HG03060 (cell line): ENCODE results near the gene IL4R.
"Not testable (repeated sequence)": the region's sequence is repeated elsewhere in the genome, so short reads cannot be mapped to it uniquely, and the experiment has no call there.

ENCODE experiments used
- ATAC-seq: cut with Tn5 transposase; IDR thresholded peaks from one replicate; pipeline ENCODE4 v1.9.1; 2021; ENCODE audit warnings: low read depth, moderate number of reproducible peaks; ENCODE audit not compliant: unreplicated experiment

The IL4R gene

DNA sequence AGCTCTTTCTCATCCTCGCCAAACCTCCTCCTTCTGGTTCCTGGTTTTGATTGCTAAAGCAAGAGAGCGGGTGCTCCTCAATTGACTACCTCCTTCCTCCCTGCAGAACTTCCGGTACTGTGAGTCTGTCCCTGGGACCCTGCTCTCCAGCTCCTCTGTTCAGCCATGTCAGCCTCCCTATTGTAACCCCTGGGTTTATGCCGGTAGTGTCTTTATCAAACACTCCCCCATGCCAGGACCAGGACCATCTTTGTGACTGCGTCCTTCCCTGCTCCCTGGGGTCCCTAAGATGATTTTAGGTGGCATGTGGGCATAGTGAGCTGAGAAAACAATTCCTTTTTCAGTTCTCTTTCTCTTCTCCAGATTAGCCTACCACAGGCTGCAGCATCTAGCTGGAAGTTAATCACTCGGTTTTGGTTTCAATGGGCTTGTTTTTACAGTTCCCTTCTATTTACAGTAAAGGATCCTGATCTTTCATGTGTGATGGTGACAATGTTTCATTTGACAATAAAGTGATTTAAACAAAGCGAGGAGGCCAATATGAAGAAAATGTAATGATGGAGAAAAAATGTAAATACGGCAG lies 60.5 kb downstream of the IL4R start:
- no peak for ATAC-seq

DNA sequence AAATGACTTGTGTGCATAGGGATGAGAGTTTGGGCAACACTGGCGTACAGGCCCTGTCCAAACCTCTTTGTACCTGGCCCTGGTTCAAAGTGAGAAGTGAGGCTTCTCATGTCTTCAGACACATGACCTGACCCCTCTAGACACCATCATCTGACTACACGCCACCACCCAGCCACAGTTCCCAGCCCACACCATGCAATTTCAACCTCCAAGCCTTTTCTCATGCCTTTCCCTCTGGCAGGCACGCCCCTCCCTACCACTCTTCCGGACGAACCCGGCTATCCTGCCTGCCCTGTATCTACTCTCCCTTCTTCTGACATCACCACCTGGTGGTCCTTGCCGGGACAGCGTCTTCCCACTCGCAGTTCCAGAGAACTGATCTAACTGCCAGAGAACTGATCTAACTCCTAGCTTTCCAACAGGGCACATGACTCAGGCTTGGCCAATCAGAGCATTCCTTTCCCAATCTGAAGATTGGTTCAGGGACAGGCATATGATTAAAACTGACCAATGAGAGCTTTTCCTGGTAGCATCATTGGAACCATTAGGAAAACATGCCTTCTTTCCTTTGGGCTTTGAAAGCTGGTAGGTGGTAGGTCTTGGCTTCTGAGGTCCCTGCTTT lies 61.1 kb downstream of the IL4R start:
- no peak for ATAC-seq

DNA sequence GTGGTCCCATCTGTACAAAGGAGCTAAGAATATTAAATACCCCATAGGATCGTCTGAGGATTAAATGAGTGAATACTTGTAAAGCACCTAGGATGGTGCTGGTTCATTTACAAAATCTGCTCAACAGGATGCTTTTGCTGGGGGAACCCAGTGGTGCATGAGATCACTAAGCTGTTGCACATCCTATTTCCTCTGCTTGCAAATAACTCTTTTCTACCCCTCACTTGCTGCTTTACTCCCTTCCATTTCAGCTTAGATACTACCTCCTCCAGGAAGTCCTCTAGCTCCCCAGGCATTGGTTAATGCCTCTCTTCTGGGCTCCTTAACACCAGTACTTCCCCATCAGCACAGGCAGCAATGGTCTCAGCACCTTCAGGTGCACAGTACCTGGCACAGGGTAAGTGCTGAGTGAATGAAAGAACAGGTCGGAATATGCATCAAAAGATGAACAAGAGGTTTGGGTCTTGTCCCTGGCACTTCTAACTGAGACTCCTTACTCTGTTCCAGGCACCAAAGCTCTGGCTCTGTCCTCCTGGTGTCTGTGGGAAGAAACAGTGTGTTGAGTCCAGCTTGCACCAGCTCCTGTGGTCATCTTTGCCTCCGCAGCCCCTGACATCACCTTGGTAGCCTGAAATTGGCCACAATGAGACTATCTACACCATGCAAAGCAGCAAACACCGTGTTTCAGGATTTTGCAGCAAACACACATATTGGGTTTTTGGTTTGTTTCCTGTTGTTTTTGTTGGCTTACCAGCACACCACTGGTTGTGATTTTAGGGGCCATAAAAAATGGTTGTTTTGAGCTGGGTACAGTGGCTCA lies 64.1 kb downstream of the IL4R start:
- ATAC-seq, result no peak

DNA sequence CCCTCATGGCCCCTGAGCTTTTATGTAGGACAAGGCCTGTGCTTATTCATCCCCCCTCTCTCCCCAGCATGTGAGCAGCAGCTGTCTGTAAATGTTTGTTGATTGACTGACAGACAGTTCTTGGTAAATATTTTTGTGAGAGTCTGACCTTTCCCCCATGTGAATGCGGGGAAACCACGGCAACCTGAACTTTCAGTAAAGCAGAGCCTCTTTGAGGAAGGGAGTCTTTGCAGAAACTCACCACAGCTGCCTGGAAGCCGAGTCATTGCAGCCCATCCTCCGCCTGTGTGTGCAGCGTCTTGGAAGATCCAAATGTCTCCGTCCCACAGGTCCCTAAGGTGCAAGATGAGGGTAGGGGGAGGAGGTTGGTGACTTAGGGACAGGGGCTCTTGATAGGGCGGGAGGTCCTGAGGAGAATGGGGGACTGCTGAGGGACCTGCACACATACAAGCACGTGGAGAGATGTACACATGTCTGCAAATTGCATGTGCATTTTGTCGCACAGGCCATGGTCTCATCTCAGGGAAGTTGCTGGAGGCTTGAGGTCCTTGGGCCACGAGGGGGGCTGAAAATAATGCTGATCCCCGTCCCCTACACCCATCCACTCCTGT lies 65.2 kb downstream of the IL4R start:
- no peak for ATAC-seq

DNA sequence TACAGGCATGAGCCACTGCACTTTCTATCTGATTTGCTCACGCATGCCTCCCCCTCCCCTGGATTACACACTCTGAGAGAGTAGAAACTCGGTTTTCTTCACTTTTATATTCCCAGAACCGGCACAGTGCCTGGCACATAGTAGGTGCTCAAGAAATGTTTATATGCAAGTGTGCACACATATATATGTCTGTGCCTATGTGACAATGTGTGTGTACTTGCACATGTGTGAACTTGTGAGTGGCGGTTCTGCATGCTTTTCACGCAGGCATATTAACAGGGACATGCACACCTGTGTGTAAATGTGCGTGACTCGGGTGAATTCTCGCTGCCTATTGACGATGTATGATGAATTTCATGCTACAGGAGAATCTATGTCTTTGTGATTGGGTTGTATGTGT lies 66.1 kb downstream of the IL4R start:
- ATAC-seq, result no peak

DNA sequence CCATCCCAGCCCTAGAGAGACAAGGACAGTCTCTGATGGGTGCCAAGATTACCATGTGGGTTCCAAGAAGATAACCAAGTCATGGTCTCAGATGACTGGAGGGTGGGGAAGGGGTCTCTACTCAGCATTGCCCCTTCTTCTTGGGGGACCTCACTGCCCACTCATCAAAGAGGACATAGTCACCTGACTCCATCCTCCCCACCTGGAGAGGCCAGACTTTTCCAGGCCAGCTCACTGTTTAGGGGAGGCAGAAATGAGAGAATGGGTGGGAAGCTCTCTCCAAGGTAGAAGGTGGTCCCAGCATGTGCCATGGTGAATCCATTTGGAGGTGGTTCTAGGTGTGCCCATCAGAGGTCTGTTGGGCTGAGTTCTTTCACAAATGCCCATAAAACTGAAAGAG lies 67.5 kb downstream of the IL4R start:
- no peak for ATAC-seq

DNA sequence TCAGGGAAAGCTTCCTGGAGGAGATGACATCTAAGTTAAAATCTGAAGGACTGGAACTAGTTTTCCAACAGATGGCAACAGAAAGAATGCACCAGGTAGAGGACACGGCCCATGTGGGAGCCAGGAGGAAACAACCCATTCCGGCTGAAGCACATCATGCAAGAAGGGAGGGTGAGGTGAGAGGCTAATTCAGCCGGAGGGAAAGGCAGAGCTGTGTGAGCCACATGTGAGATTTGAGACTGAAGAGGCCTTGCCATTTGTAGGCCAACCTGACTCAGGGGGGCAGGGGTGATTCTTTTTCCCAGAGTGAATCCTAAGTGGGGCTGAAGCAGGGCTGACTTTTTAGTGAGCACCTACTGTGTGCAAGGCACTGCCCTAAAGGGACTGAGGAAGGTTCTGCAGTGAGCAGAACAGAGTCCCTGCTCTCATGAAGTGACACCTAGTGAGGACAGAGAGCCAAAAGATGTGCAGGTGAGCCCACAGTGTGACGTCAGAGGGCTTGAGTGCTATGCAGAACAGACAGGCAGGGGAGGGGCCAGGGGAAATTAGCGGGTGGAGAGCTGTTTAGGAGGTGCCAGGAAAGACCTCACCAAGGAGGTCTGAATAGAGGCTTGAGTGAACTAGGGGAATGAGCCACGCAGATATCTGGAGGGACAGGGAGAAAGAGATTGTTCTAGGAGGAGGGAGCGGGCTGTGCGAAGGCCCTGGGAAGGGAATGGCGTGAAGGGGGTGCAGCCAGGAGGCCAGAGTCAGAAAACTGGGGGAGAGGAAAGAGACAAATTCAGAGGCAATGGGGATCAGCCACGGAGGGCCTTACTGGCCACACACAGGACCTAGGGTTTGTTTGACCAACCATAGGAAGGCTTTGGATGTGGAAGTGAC lies 68.4 kb downstream of the IL4R start:
- ATAC-seq, result no peak

DNA sequence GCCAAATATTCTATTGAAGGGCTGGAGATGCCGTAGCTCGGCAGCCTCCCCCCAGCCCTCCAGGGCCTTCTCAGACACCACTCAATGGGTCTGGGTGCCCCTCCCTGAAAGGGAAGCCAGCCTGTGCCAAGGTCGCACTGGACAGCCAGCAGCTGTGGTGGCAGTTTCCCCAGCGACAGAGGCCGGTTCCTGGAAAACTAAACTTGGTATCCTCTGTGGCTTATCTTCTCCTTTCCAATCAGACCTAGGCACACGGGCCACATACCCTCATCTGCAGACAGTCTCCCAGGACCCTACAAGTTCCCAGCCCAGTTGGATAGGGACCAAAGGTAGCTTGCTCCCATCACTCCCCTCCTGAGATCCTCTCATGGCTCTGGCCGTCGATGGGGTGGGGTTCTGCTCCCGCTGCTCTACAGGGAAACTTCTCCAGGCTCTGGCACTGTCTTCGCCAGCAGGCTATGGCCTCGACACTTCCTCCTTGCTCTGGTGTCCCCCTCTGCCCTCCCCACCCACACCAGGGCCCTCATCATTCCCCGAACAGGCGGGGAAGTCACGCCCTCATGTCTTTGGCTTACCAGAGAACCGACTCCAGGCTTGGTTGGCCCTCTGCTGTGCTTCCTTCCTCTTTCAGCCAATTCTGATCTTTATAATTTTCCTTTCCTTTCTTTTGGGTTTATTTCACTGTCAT lies 69.9 kb downstream of the IL4R start:
- no peak for ATAC-seq

DNA sequence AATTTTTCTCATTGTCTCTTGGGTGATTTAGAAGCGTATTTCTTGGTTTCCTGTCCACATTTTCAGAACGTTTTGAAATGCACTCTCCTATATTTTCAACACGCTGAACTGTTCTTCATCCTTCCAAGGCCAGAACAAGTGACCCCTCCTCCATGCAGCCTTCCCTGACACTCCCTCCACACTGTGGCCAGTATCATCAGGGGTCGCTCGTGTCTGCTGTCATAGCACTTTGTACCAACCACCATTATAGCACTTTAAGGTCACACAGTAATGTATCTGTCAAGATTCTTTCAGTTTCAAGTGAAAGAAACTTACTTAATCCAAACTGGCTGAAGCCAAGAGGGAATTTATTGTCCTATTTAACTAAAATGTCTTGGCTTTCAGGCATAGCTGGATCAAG lies 70.7 kb downstream of the IL4R start:
- no peak for ATAC-seq

DNA sequence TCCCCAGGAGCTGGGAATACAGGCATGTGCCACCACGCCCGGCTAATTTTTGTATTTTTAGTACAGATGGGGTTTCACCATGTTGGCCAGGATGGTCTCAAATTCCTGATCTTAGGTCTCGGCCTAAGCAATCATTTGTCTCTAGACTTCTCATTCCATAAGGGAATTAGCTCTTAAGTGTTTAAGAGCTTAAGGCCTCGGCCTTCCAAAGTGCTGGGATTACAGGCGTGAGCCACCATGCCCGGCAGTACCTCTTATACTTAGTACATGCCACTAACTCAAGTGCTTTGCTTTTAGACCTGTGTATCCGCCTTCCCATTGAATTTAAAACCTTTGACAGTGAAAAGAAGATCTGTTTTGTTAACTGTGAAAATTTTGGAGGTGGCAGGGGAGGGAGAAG lies 71.6 kb downstream of the IL4R start:
- no peak for ATAC-seq

DNA sequence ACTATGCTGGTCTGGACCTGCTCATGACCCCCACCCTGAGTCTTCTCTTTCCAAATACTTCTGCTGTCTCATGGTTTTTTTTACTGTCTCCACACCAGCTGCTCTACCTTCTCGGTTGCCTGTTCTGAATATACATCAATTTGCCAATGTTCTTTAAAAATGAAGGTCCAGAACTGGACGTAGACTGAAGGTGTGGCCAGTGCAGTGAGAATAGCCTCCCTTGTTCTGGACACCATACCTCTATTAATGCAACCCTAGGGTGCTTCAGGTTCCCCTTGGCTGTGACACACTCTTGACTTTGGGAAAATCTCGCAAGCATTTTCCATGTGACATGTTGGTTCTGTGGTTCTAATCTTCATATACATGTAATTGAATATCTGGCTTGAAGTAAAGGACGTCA lies 72.9 kb downstream of the IL4R start:
- ATAC-seq, result no peak

DNA sequence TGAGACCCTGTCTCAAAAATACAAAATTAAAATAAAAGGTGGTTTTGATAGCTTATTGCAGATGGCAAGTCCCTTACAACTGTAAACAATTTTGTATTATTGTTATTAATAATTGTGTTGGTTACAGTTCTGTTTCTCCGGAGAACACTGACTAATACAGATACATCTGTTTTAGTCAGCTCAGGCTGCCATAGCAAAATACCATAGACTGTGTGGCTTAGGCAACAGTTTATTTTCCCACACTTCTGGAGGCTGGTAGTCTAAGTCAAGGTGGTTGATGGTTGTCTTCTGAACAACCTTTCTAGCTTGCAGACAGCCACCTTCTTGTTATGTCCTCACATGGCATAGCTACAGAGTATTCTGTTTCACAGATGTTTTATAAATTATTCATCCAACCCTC lies 74.0 kb downstream of the IL4R start:
- ATAC-seq, result peak; percentile 85

DNA sequence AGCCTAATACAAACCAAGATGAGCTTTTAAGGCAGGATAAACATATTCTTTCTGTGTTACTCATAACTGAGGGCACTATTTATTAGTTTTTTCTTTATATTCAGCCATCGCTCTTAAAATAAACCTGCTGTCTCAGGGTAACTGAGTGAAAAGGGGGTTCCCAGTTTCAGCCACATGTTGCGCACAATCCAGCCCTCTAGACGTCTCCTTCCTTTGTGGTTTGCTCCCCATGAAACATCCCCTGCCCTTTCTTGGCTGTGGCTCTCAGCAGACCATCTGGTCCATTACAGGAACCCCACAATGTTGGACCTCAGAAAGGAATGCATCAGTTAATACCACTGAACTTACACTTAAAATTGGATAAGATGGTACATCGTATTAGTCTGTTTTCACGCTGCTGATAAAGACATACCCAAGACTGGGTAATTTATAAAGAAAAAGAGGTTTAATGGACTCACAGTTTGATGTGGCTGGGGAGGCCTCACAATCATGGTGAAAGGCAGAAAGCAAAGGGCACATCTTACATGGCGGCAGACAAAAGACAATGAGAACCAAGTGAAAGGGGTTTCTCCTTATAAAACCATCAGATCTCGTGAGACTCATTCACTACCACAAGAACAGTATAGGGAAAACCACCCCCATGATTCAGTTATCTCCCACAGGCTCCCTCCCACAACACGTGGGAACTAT lies 75.6 kb downstream of the IL4R start:
- ATAC-seq, result no peak

DNA sequence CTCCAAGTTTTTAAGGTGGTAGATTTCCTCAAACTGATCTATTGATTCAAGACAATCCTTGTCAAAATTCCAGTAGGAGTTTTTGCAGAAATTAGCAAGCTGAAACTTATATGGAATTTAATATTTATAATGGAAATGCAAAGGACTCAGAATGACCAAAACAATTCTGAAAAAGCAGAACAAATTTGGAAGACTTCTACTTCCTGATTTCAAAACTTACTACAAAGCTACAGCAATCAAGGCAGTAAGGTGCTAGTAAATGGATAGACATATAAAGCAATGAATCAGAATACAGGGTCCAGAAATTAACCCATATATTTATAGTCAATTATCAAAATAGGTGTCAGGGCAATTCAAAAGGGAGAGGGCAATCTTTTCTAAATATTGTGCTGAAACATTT lies 76.4 kb downstream of the IL4R start:
- ATAC-seq, result no peak

DNA sequence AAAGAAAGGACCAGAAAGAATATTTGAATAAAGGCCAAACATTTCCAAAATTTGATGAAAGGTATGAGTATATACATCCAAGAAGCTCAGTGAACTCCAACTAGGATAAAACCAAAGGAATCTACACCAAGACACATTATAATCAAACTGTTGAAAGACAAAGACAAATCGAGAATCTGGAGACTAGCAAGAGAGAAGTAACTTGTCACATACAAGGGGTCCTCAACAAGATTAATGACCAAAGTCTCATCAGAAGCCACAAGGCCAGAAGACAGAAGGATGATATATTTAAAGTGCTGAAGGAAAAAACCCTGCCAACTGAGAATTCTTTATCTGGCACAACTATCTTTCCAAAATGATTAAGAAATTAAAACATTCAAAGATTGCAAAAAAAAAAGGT lies 78.9 kb downstream of the IL4R start:
- ATAC-seq, result no peak

DNA sequence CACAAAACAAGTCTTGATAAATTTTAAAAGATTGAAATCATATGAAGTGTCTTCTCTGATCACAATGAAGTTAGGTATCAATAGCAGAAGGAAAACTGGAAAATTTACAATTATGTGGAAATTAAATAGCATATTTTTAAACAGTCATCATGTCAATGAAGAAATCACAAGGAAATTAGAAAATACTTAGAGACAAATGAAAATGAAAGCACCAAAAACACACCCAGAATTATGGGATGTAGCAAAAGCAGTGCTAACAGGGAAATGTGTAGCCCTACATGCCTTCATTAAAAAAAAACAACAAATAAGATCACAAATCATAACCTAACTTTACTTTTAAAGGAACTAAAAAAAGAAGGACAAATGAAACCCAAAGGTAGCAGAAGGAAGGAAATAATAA lies 80.7 kb downstream of the IL4R start:
- no peak for ATAC-seq

DNA sequence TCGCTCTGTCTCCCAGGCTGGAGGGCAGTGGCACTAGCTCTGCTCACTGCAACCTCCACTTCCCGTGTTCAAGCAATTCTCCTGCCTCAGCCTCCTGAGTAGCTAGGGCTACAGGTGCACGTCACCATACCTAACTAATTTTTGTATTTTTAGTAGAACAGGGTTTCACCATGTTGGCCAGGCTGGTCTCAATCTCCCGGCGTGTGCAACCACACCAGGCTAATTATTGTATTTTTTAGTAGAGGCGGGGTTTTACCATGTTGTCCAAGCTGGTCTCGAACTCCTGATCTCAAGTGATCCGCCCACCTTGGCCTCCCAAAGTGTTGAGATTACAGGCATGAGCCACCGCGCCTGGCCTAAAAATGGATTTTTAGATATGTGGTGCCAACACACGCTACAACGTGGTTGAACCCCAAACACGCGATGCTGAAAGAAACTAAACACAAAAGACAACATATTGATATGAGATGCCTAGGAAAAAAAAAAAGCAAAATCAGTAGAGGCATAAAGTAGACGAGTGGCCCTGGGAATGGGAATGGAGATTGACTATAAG lies 84.6 kb downstream of the IL4R start:
- ATAC-seq, result not testable (repeated sequence)

DNA sequence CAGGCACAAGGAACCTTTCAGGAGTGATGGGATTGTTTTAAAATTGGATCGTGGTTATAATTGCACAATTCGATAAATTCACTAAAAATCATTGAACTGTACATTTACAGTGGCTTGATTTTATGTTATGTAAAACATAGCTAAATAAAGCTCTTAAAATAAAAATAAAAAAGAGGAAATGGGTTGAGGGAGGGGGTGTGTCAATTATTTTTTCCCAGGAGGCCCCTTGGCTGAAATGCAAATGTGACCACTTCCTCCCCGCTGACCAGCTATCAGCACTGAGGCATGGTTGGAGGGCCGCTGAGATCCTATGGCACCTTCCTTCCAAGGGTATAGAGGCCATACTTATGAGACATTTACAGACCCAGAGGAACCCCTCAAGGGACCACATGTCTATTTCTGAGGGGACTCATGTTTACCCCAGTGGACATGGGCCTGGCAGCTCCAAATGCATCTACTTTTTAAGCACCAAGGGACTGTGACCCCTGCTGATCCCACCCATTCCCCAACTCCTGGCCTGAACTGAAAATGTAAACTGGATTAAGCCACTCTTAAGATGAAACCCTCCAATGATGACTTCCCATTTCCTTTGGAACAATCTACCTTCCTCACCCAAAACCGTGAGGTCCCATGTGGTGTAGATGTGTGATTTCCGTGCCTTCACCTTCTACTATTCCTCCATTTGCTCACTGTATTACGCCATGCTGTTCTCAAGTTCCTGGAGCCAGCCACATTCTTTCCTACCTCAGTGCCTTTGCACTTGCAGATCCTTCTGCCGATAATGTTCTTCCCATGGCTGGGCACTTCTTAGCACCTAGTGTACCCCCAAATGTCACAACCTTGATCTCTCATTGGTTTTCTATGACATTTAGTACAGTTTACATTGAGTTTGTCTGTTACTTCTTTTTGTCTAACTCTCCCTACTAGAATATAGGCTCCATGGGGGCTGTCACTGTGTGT lies 85.4 kb downstream of the IL4R start:
- ATAC-seq, result no peak
